CD4-positive, alpha-beta T cell treated with Interleukin-21 for 1 hour (primary cell): ENCODE data around the gene NXPH1.
A peak's percentile ranks its signal among the peaks of the same experiment; 100 is the strongest.

ENCODE experiments used
- DNase-seq: peaks from one replicate; pipeline ENCODE4 v3.0.0-alpha.2; 2020

NXPH1 gene

DNA sequence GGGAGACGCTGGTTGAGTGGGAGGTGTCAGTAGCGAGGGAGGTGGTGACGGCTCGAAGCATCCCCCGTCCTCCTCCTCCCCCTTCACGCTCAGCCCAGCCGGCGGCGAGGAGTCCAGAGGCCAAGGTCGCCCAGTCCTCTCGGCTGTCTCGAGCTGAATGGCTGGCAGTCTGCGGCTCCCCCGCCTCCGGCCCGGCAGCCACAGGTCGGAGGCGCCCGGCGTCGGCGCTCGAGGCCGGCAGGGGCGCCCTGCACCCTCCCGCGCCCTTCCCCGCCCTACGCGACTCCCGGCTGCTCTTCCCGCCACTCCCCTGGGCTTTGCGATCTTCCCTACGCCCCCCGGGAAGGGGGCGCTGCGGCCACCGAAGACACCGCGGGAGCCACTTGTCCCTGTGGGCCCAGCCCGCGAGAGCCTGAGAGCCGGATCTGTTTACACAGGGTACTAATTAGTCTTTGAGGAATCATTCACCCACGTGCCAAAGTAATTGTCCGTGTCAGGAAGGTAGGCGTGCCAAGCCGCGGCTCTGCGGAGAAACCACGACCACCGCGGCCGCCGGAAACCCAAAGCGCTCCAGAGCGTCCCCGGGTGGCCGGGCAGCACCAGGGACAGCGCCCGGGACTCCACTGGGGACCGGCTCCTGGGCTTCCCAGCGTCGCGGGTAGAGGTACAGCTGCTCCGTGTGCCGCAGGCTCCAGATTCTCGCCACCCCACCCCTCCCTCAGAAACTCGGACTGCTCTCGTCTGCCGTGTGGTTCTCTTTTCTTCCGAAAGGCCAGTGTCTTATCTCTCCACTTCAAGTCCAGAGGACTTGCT lies at the start of gene NXPH1:
Gene NXPH1 (plus strand): TSS at position 133 of the 813 bp plus-strand sequence.
- no peak for DNase-seq

DNA sequence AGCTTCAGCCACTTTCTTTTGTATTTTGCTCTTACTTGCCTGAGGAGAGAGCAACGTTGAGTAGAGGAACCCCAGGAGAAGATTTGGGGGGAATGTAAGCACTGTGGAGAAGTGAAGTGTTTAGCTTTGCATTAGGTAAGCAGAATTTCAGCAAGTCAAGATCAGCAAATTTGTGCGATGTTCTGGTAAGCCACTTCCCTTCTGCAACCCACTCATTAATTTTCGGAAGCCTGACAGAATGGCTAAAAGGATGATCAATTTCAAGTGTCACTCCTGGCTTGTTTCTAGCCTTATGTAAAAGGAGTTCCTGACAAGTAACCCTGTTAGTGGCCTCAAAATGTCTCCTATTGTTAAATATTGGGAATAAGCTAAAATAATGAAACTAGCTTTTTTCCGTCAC lies 48.5 kb upstream of the NXPH1 start:
- DNase-seq, result no peak

DNA sequence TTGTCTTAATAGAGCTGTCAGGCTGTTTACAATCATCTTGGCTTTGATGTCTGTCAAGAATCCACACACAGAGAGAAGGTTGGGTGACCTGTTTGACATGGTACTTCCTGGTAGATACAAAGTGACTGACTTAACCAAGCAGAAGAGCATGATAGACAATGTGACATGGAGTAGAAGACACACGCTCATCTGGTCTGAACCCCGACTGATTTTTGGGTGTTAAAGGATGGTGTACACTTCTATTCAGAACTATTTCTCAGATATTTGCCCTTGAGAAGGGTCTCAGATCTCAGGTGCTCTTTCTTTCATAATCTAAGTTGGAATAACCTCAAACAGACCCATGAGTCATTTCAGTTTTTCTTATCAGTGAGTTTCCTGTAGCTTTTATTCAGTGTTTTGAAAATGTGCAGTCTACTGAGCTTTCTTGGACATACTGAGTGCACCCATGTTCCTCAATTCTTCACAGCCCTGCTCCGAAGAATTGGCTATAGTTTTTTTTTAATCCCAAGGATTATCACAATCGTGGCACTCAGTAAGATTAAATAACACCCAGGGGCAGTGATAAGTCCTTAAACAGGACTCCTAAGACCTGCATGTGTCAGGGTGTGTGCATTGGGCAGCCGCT lies 46.4 kb upstream of the NXPH1 start:
- DNase-seq, result no peak

DNA sequence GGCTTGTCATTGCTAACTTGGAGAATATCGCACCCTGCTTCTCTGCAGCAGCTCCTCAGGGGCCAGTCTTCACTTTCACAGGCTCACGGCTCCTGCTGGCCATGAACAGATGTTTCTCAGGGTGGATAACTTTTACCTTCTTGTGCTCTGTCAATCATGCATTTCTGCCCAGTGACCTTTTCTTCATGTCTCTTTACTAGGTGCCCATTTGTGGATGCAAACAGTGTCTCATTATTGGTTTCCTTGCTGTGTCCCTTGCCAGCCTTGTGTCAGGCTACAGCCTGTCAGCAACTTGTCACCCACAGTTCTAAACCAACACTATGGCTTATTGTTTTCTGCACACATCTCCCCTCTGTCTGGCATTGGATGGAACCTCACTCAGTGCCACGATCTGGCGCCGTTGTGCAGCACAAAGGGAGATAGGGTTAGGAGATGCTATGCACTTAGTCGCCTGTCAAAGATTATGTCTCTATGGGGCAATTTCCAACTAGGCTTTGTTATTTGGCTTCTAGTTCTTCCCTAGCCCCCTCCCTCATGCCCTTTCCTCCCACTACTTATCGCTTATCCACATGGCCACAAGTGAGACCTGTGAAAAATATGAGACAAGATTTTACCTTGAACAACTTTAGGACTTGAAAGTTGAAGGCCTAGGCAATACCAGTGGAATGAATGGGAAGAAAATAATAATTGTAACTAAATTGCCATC lies 45.7 kb upstream of the NXPH1 start:
- no peak for DNase-seq

DNA sequence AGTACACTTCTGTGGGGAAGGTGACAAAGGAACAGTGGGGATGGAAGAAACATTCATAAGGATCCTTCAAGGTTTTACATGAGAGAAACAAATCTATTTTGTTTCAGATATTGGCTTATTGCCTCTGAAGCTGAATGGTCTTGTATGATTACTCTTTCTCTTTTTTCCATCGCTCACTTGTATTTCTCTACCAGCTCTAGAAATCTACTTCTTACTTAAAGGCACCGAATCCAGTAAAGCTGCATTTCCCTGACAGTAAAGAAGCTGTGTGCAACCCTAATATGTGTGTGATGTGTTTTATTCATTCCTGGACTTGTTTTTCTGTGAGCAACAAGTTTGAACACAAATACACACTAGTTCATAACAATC lies 45.2 kb upstream of the NXPH1 start:
- no peak for DNase-seq

DNA sequence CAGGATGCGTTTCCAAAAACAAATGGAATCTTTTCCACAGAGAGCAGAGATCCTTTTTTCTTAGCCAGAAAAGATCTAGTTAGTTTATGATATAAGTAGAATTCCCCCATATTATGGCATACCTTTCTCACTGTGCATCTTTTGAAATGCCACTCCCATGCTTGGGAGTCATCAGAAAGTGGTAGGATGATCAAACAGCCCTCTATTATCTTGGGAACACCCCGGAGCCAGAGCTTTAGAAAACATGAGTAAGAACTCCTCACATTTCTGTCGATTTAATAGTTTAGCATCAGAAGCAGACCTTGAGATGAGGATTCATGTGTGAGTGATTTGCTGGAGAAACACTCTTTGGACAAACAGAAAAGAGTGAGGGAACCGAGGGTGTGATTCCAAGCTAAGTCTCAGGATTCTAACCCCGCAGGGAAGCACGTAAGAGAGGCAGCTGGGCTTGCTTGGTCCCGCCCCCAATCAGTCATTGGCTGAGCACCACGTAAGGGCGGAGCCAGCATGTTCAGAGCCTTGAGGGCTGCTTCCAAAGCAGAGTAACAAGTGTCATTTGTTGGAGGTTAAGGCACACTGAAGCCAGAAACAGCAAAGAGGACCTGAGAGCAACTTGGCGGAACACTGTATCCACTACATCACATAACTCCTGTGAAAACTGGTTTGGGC lies 43.7 kb upstream of the NXPH1 start:
- no peak for DNase-seq

DNA sequence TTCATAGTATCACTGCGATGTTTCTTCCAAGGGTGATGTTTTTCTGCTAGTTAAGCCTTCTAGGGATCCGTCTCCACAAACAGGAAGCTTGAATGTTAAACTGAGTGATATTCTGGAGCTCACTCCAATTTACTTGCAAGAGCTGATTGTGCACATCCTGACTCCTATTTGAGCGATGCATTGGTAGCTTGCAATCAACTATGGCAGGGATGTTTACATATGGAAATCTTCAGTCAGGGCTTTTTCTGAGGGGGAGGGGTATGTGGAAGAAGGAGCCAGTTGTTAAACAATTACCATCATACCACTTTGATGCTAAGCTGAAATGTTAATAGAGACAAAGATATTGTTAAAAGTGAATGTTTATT lies 43.2 kb upstream of the NXPH1 start:
- DNase-seq, result no peak

DNA sequence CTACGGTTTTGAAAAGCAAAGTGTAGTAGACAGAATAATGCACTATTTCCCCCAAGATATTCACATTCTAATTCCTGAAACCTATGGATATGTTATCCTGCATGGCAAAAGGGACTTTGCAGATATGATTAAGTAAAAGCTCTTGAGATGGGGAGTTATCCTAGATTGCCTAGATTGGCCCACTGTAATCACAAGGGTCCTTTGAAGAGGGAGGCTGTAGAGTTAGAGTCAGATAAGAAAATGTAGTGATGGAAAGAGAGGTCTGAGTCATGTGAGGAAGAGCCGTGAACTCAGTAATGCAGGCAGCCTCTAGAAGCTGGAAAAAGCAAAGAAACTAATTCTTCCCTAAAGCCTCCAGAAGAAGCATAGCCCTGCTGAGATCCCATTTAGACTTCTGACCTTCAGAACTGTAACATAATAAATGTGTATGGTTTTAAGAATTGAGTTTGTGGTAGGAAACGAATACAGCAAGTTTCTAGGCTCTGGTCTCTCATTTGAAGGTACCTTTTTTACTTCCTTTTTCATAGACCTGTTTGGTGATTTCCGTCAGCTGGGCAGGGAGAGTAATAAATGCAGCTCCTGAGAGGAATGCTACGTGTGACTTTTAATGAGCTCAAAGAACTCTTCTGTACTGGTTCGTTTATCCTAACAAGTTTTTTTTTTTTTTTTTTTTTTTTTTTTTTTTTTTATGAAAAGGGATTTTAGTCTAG lies 41.9 kb upstream of the NXPH1 start:
- DNase-seq, result no peak

DNA sequence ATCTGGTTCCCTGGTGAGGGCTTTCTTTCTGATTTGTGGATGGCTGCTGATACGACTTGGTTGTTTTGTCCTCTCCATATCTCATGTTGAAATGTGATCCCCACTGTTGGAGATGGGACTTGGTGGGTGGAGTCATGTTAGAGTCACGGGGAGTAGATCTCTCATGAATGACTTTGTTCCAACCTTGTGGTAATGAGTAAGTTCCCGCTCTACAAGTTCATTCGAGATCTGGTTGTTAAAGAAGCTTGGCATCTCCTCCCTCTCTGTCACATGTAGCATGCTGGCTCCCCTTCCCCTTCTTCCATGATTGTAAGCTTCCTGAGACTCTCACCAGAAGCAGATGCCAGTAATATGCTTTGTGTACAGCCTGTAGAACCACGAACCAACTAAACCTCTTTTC lies 37.1 kb upstream of the NXPH1 start:
- no peak for DNase-seq

DNA sequence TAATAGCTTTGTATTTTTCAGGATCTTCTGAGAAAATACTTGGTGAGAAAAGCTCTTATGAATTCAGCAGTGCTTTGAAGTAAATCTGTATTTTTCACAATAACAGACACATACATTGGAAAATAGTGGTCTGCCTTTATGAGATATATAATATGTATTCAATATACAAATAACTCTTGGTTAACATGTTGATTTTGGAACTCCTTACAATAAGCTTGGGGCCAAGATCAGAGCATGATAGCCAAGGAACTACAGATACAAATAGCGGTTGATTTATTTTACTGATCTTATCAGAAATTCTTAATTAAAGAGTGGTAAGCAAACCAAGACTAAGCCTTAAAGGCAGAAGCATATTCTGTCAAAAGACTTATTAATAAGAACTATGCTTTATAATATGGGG lies 24.5 kb upstream of the NXPH1 start:
- no peak for DNase-seq

DNA sequence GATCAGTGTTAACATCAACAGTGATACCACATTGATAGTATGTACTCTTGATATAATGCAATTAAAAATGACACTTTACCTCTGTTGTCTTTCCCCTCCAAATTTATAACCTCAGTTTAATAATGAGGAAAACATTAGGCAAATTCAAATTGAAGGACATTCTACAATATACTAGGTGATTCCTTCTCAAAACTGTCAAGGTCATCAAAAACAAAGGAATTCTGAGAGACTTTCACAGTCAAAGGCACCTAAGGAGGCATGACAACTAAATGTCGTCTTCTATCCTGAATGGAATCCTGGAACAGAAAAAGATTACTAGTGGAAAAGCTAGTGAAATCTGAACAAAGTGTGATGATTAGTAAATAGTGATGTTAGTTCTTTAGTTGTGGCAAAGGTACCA lies 22.3 kb upstream of the NXPH1 start:
- DNase-seq, result no peak

DNA sequence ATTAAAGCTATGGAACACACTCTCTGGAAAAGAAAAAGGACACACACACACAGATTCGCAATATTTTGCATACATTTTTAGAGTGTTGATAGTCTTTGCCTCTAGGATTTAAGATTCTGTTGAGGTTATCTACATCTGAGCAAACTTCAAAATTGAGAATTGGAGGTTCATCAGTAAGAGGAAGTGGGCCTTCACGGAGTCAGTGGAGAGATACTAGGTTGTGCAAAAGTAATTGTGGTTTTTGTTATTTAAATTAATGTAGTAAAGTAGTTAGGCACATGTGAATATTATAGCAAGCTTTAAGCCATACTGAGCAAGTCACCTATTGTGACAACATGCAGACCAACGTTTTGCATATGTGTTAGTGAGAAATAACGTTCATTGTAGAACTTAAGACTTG lies 19.8 kb upstream of the NXPH1 start:
- no peak for DNase-seq

DNA sequence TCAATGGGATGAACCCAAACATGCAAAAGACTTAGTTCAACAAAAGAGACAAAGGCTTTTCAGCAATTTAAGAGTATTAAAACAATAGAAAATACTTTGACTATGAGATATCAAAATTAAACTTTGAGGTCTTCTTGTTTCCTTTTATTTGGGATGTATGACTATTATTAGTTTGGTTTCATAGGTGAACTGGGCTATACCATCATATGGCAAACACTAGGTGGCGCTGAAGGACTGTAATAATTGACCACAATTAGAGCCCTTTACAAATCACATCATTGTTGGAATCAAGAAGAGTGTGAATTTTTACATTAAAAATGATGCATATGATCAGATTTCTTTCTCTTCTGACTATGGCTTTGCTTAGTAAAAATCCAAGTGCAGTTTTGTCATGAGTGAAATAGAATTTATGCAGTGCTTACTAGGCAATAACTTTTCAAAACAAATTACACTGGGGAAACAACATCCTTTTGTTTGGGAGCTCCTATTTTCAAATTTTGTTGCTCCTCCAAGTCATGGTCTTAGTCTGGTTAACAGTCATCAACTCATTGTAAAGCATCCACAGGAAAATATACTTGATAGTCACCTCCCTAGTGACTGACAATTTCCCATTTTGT lies 14.7 kb upstream of the NXPH1 start:
- peak; percentile 54 for DNase-seq

DNA sequence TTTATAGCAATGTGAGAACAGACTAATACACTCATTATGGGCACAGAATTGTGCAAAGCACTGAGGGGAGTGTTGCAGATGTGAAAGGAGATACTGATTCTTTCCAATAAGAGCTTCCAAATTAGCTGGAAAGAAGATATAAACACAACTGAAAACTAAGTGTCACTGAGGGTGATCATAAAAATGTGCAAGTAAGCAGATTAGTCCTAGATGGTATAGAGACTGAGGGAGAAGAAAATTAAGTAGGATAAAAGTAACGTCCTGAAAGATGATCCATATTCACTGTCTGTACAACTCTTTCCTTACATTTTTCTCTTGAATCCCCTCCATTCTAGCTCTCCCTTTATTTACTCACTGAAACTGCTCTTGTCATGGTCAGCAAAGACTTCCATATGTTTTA lies 11.2 kb upstream of the NXPH1 start:
- DNase-seq, result no peak

DNA sequence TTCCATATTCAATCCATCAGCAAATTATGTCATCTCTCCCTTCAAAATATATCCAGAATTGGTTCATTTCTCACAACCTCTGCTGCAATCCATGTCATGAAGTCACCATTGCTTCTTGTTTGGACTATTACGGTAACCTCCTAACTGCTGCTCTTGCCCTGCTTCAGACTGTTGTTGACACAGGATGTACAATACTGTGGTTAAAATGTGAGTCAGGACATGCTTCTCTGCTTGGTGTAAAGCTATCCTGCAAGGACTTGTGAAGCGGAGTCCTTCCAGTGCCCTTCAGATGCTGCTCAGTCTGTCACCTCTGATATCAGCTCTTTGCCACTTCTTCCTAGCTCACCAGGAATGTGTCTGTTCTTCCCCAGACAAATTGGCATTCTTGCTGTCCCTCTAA lies 10.4 kb upstream of the NXPH1 start:
- no peak for DNase-seq

DNA sequence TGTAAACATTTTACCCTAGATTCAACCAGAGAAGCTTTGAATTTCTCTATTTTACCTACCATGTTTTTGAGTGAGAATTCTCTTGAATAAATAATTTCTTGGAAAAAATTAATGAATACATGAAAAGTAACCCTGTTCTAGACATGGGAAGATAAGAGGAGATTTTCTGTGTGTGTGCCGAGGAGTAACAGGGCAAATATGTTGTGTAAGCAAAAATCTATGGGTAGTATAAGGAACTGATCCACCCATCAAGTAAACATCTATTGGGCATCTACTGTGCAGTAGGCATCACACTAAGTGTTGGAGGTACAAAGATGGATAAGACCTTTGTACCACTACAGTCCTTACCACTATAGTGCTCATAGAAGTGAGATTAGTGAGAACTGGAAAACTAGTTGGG lies 8.2 kb upstream of the NXPH1 start:
- DNase-seq, result no peak

DNA sequence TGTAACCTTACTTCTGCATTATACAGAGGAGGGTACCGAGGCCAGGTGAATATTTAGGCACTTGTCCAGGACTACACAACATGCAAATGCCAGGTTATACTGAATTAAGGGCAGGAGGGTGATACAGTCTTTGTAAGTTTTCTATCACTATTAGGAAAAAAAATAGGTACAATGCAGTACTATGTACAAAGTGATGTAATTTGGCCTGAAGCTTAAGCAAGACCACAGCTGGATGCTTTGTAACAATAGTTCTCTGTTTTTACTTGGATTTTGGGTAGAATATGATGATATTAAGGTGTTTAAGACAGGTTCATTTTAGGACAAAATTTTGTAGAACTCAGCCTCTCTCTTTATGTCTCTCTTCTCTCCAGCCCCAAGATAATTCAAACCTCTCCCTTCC lies 2.8 kb upstream of the NXPH1 start:
- DNase-seq, result no peak

DNA sequence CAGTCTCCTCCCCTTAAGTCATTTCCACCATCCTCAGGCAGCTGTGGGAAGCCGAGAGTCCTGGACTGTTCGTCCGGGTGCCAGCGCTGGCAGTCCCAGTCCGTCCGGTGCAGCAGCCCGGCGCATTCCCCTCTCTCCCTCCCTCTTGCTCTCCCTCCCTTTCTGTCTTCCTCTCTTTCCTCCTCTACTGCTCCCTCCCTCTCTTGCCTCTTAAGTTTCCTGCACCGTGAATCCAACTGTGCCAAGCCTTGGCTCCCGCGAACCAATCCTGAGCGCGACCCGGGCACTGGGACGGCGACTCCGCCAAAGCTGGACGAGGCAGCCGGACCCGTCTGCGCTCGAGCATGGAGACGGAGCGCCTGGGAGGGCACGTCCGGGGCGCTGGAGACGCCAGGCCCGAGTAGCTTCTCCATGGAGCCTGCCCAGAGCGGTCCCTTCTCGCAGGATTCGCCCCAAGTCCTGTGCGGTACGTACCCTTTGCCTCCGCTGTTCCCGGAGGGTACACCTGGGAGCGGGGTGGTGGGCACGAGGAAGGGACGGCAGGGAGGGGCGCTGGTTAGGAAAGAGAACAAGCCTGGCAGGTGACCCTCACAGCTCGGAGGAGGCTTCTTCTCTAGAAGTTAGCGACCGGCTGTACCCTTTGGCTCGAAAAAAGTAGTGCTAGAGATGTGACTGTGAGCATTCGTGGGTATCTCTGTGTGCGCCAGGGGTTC lies 1.0 kb downstream of the NXPH1 start:
- no peak for DNase-seq

DNA sequence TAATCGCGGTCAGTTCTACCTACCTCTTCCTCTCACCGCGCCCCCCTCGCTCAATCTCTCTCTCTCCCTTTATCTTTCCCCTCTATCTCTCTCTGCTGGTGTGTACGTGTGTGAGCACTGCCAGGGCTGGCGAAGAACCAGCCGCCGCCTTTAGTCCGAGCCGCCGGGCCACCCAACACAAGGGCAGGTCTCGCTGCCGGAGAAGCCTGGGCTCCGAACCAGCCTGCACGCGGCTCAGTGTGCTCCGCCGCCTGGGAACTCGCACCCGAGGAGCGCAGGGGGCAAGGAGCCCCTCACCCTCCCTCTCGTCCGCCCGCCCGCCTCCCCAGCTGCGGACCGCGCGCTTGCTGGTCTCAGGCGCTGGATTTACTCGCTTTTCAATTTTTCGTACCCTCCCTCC lies 1.7 kb downstream of the NXPH1 start:
- DNase-seq, result no peak

DNA sequence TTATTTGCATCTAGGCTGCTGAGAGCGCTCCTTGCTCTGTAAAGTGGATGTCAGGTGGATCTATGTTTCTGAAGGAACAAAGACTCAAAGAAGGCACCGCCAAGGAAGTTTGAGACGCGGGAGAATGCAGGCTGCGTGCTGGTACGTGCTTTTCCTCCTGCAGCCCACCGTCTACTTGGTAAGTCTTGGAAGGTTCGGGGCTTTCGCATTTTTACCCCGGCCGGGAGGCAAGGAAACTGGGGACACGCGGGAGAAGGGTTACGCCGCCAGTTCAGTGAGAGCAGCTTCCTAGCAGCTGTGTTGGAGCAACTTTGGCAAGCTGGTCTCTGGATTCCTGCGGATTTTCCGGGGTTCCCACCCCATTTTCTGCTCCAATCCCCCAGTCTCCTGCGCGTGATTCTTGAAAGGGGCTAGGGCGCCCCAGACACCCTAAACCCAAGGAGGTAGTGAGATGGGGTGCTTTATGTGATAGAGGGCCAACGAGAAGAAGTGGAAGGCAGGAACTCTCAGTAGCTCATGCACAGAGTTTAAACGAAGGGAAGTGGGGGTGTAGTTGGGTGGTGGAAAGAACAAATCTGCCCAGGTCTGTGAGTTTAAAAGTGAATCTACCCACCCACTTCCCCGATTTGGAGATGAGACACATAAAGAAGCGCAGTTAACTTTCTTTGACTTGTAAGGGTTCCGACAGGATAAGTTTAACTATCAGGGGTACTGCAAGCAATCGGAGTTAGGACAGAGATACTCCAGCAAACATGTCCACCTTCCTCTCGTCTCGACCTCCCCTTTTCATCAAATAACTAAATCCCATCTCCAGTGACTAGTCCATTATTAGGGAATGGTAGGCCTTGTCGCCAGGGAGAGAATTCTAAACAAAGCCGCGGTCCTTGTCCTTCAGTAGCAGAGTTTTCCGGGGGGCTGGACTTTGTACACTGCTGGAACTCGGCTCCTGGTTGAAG lies 2.5 kb downstream of the NXPH1 start:
- no peak for DNase-seq

DNA sequence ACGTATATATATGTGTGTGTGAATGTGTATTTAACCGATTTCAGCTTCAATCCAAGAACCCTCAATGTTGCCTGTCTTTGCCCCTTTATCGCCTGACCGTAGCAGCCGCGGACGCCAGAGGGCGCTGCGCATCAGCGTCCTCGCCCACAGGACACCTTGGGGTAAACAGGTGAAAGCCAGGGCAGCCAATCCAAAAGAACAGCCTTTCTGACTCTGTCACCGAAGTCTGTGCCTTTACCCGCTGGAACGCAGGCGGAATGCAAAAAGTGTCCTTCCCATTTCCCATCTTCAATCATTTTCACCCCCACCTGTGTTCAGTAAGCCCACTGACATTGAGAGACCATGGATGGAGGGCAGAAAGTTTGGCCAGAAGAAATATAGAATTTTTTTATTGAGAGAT lies 3.6 kb downstream of the NXPH1 start:
- DNase-seq, result peak; percentile 19
